ENCODE data around the gene PRKAG2. TPM values are rescaled to one million over a fixed set of nuclear protein-coding genes. Genes with fewer than 3 reads are reported as not detected.

Gene PRKAG2
- total RNA-seq, 1 donor from 2014 or later = 15.7 TPM

DNA sequence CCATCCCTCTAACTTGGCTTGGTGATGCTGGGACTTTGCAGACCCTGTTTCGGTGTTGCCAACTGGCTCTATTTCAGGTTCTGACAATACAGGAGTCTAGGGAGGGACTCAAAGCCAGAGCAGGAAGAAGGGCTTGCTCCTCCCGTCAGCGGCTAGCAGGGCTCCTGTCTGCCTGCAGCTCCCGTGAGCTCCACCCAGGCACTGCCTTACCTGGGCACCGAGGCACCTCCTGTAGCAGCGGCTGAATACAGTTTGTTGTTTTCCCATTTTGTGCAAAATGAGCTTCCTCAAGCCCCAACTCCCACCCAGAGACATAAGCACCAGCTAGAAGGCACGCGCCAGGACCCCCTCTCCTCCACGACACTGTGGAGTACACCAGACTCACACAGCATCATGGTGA, 287.9 kb downstream of the PRKAG2 start:
- no peaks in the 10 kb centered on the region for H3K9me3 Mint-ChIP-seq
- H3K4me3 Mint-ChIP-seq = no peak overlapping the region
- DNase-seq (ENCODE audit: low spot score in 2 of 2, unreplicated experiment in 2 of 2) = no peak
- H3K4me1 Mint-ChIP-seq = no peaks in the 10 kb centered on the region
- peaks cover 10% of the 10 kb centered on the region for H3K36me3 Mint-ChIP-seq
- TF ChIP-seq, protein P1, sequence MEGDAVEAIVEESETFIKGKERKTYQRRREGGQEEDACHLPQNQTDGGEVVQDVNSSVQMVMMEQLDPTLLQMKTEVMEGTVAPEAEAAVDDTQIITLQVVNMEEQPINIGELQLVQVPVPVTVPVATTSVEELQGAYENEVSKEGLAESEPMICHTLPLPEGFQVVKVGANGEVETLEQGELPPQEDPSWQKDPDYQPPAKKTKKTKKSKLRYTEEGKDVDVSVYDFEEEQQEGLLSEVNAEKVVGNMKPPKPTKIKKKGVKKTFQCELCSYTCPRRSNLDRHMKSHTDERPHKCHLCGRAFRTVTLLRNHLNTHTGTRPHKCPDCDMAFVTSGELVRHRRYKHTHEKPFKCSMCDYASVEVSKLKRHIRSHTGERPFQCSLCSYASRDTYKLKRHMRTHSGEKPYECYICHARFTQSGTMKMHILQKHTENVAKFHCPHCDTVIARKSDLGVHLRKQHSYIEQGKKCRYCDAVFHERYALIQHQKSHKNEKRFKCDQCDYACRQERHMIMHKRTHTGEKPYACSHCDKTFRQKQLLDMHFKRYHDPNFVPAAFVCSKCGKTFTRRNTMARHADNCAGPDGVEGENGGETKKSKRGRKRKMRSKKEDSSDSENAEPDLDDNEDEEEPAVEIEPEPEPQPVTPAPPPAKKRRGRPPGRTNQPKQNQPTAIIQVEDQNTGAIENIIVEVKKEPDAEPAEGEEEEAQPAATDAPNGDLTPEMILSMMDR (IDR thresholded peaks at IDR 0.05; ENCODE audit: unreplicated experiment) = no peak
- H3K27ac Mint-ChIP-seq = no peak overlapping the region
- no peaks in the 10 kb centered on the region for H3K27me3 Mint-ChIP-seq (ENCODE audit: low read depth)

DNA sequence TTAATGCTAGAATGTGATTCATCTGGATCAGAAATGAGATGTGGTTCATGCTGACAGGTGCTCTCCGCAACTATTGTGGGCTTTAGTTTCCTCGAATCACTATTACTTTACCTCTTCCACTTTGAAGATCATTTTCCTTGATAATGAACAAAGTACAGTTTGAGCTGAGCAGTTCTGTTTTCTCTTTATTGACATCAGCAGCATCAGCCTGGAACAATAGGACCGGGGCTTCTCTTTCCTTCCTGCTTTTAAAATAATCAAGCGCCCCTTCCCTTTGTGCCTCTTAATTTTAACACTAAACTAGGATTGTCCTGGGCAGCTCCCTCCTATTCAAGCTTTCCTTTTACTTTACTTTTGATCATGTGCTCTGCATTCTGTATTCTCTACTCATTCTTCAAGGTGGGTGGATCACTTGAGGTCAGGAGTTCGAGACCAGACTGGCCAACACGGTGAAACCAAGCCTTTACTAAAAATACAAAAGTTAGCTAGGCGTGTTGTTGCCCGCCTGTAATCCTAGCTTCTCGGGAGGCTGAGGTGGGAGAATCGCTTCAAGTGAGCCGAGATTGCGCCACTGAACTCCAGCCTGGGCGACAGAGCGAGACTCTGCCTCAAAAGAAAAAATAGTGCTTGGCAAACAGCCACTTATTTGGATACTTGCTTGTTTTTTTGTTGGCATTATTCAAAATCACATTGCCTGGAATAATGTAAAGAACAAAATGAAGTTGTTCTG, 290.2 kb downstream of the PRKAG2 start:
- TF ChIP-seq, protein P1 (IDR thresholded peaks at IDR 0.05; ENCODE audit: unreplicated experiment) = no peak
- Mint-ChIP-seq H3K27me3 (ENCODE audit: low read depth) (no peaks in the 10 kb centered on the region), H3K36me3 (peaks cover 5% of the 10 kb centered on the region), H3K4me3 (no peak overlapping the region), H3K27ac (no peak overlapping the region), H3K9me3 (no peaks in the 10 kb centered on the region), H3K4me1 (no peaks in the 10 kb centered on the region)
- DNase-seq (ENCODE audit: low spot score in 2 of 2, unreplicated experiment in 2 of 2) = no peak

DNA sequence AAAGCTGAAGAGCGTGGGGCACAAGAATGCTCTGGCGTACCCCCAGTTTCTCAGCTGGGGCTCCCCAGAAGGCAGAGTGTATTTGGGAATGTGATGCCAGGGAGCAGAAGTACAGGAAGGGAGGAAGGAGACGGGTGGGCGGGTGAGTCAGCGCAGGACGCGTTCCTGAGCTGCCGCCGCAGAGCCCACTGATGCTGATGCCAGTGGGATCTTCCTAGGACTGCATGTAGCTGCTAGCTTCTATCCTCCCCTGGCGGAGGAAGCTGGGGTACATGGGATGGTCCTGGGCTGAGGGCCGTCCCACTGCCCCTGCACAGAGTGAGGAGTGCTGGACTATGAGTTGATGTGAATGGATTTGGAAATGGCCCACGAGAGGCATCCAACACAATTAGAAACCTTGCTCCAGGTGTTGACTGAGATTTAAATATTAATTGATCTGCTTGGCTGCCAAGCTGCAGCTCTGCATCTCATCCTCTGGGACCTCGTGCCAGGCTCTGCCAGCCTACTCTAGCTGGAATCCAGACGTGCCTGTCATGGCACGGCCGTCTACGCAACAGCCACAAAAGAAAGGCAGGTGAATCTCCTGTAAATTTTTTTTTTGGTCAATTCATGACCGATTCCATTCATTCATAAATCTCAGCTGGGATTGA, 291.0 kb downstream of the PRKAG2 start:
- no peak for DNase-seq (ENCODE audit: low spot score in 2 of 2, unreplicated experiment in 2 of 2)
- Mint-ChIP-seq H3K4me1 (no peaks in the 10 kb centered on the region), H3K36me3 (peaks cover 5% of the 10 kb centered on the region), H3K9me3 (peaks cover 2% of the 10 kb centered on the region), H3K27me3 (ENCODE audit: low read depth) (no peaks in the 10 kb centered on the region), H3K4me3 (no peak overlapping the region), H3K27ac (no peak overlapping the region)
- TF ChIP-seq, protein P1 (IDR thresholded peaks at IDR 0.05; ENCODE audit: unreplicated experiment) = no peak

- H3K27ac Mint-ChIP-seq = no peak overlapping the region
- peaks cover 21% of the 10 kb centered on the region for H3K9me3 Mint-ChIP-seq
- DNase-seq (ENCODE audit: low spot score in 2 of 2, unreplicated experiment in 2 of 2) = no peak
- TF ChIP-seq, protein P1 (IDR thresholded peaks at IDR 0.05; ENCODE audit: unreplicated experiment) = no peak
- no peaks in the 10 kb centered on the region for H3K27me3 Mint-ChIP-seq (ENCODE audit: low read depth)
- H3K4me1 Mint-ChIP-seq = no peaks in the 10 kb centered on the region
- no peak overlapping the region for H3K4me3 Mint-ChIP-seq
- peaks cover 5% of the 10 kb centered on the region for H3K36me3 Mint-ChIP-seq
These were observed 295.2 kb downstream of the PRKAG2 start for GRCh38 chr7:151581741-151582140.

DNA sequence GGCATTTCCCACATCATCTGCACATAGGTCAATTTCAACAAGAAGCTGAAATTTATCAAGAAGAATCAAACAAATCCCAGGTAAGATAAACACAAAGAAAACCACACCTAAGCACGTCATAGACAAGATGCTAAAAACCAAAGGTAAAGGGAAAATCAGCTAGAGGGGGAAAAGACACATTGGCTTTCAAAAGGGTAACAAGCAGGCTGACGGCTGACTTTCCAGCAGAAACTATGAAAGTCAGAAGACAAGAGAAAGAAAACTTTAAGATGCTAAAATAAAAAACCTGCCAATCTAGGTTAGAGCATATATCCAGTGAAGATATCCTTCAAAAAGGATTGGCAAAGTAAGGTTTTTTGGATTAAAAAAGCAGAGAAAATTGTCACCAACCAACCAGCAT, 297.3 kb downstream of the PRKAG2 start:
- Mint-ChIP-seq H3K36me3 (peaks cover 12% of the 10 kb centered on the region), H3K4me1 (no peaks in the 10 kb centered on the region), H3K27me3 (ENCODE audit: low read depth) (no peaks in the 10 kb centered on the region), H3K4me3 (no peak overlapping the region), H3K9me3 (peaks cover 21% of the 10 kb centered on the region), H3K27ac (no peak overlapping the region)
- DNase-seq (ENCODE audit: low spot score in 2 of 2, unreplicated experiment in 2 of 2) = no peak
- TF ChIP-seq, protein P1 (IDR thresholded peaks at IDR 0.05; ENCODE audit: unreplicated experiment) = no peak
